Nephron (organoid): ENCODE data around the gene RADIL.
"Not testable (repeated sequence)": the region's sequence is repeated elsewhere in the genome, so short reads cannot be mapped to it uniquely, and the experiment has no call there.

ENCODE experiments used
- H3K27ac Mint-ChIP-seq, 3 experiments: 2 replicates each; pipeline ENCODE4 v1.8.0; 2020; ENCODE audit warnings: mixed read lengths in 3 of 3, mild to moderate bottlenecking in 2 of 3, moderate library complexity in 1 of 3
- H3K27me3 Mint-ChIP-seq: 2 replicates; pipeline ENCODE4 v1.8.0; 2021; ENCODE audit warnings: low read depth, mild to moderate bottlenecking, moderate library complexity, mixed read lengths
- H3K36me3 Mint-ChIP-seq: 2 replicates; pipeline ENCODE4 v1.8.0; 2020; ENCODE audit warnings: low read depth, mixed read lengths
- H3K4me1 Mint-ChIP-seq: 2 replicates; pipeline ENCODE4 v1.8.0; 2020; ENCODE audit warnings: mixed read lengths
- H3K4me3 Mint-ChIP-seq, 3 experiments: 2 replicates each; pipeline ENCODE4 v1.8.0; 2020; ENCODE audit warnings: mild to moderate bottlenecking in 3 of 3, mixed read lengths in 3 of 3, moderate library complexity in 2 of 3
- H3K9me3 Mint-ChIP-seq: 2 replicates; pipeline ENCODE4 v1.8.0; 2020; ENCODE audit warnings: mixed read lengths
- TF ChIP-seq, protein P1 (sequence below), 3 experiments: fragments of 200-600 bp; sonication (generic); IDR thresholded peaks; one replicate each; pipeline ENCODE4 v1.5.0; 2021; ENCODE audit warnings: antibody characterized with exemption in 3 of 3; ENCODE audit not compliant: unreplicated experiment in 3 of 3

RADIL gene

GRCh38 chr7:4798706-4799235, 84.7 kb downstream of the RADIL start:
- Mint-ChIP-seq H3K4me3 (no peak overlapping the region), H3K9me3 (no peaks in the 10 kb centered on the region), H3K36me3 (peaks cover 9% of the 10 kb centered on the region), H3K27ac (peak overlapping the region in 1 of 3 experiments; percentile 25), H3K27me3 (peaks cover 6% of the 10 kb centered on the region), H3K4me1 (no peaks in the 10 kb centered on the region)
- TF ChIP-seq, protein P1, sequence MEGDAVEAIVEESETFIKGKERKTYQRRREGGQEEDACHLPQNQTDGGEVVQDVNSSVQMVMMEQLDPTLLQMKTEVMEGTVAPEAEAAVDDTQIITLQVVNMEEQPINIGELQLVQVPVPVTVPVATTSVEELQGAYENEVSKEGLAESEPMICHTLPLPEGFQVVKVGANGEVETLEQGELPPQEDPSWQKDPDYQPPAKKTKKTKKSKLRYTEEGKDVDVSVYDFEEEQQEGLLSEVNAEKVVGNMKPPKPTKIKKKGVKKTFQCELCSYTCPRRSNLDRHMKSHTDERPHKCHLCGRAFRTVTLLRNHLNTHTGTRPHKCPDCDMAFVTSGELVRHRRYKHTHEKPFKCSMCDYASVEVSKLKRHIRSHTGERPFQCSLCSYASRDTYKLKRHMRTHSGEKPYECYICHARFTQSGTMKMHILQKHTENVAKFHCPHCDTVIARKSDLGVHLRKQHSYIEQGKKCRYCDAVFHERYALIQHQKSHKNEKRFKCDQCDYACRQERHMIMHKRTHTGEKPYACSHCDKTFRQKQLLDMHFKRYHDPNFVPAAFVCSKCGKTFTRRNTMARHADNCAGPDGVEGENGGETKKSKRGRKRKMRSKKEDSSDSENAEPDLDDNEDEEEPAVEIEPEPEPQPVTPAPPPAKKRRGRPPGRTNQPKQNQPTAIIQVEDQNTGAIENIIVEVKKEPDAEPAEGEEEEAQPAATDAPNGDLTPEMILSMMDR (IDR thresholded peaks at IDR 0.05; ENCODE audit: unreplicated experiment in 3 of 3) = no peak

DNA sequence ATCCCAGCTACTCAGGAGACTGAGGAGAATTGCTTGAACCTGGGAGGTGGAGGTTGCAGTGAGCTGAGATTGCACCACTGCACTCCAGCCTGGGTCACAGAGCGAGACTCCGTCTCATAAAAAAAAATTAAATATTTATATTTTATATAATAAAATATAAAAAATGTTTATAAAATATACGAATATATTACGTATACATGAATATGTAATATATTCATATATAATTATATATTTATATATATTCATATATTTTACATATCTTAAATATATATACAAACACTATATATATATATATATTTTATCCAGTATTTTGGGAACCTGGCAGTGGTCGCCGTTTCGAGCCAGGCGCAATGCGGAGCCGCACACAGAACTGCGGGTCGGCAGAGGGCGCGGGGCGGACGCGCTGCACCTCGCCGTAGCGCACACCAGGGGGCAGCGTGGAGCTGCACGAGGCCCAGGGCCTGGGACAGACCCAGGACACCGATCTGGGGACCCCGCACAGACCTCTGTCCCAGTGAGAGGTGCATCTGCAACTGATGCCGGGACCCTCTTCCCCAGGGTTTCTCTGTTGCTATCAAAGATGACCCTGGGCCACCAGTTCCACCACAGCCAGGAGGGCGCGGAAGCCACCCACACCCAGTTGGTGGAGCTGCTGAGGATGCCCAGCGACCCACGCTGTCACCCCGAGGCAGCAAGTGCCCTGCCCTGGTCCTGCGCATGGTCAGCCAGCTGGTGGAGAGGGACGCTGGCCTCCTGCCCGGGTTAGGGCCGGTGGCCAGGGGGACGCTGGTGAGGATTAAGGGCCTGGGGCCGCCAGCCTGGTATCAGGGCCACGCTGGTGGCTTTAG, 85.4 kb downstream of the RADIL start:
- no peaks in the 10 kb centered on the region for H3K9me3 Mint-ChIP-seq
- no peak overlapping the region for H3K27ac Mint-ChIP-seq
- TF ChIP-seq, protein P1 (IDR thresholded peaks at IDR 0.05; ENCODE audit: unreplicated experiment in 3 of 3) = peak; percentile 95 to 97 (median 96)
- peaks cover 6% of the 10 kb centered on the region for H3K27me3 Mint-ChIP-seq
- H3K4me3 Mint-ChIP-seq = no peak overlapping the region
- H3K36me3 Mint-ChIP-seq = peaks cover 9% of the 10 kb centered on the region
- H3K4me1 Mint-ChIP-seq = no peaks in the 10 kb centered on the region

DNA sequence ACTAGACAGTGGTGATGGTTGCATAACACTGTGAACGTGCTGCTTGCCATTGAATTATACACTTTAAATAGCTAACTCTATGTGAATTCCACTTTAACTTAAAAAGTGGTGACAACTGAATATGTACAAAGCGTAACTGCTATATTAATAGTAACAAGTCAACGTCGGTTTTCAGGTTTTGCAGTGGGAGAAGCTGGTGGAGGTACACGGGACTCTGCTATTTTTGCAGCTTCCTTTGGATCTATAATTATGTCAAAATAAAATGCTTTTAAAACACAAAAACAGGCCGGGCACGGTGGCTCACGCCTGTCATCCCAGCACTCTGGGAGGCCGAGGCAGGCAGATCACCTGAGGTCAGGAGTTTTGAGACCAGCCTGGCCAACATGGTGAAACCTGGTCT, 87.1 kb downstream of the RADIL start:
- H3K4me3 Mint-ChIP-seq = no peak overlapping the region
- no peaks in the 10 kb centered on the region for H3K9me3 Mint-ChIP-seq
- H3K27ac Mint-ChIP-seq = no peak overlapping the region
- no peaks in the 10 kb centered on the region for H3K4me1 Mint-ChIP-seq
- peaks cover 12% of the 10 kb centered on the region for H3K36me3 Mint-ChIP-seq
- TF ChIP-seq, protein P1 (IDR thresholded peaks at IDR 0.05; ENCODE audit: unreplicated experiment in 3 of 3) = no peak
- H3K27me3 Mint-ChIP-seq = peaks cover 6% of the 10 kb centered on the region

- Mint-ChIP-seq H3K4me1 (no peaks in the 10 kb centered on the region), H3K9me3 (no peaks in the 10 kb centered on the region), H3K27ac (peak overlapping the region in 1 of 3 experiments; percentile 28), H3K27me3 (no peaks in the 10 kb centered on the region), H3K4me3 (peak overlapping the region in 1 of 3 experiments; percentile 48), H3K36me3 (peaks cover 13% of the 10 kb centered on the region)
- TF ChIP-seq, protein P1 (IDR thresholded peaks at IDR 0.05; ENCODE audit: unreplicated experiment in 3 of 3) = no peak
Measured at GRCh38 chr7:4794591-4795350, 88.7 kb downstream of the RADIL start.

- not testable (repeated sequence) for H3K9me3 Mint-ChIP-seq, H3K4me3 Mint-ChIP-seq, H3K27me3 Mint-ChIP-seq, H3K4me1 Mint-ChIP-seq
- Mint-ChIP-seq H3K27ac (peak overlapping the region in 1 of 3 experiments; percentile 28), H3K36me3 (peaks cover 13% of the 10 kb centered on the region)
Measured at GRCh38 chr7:4794171-4794570, 89.3 kb downstream of the RADIL start.

GRCh38 chr7:4793385-4793993, 90.0 kb downstream of the RADIL start:
- H3K36me3 Mint-ChIP-seq = peaks cover 13% of the 10 kb centered on the region

More at GRCh38 chr7:4793385-4793993, 90.0 kb downstream of the RADIL start:
- not testable (repeated sequence) for H3K4me1 Mint-ChIP-seq, H3K27ac Mint-ChIP-seq, H3K27me3 Mint-ChIP-seq, H3K4me3 Mint-ChIP-seq, H3K9me3 Mint-ChIP-seq
